PC-9 (cell line): ENCODE results near the gene BCL11A.

Source experiments
- EZH2 ChIP-seq: fragments of 200-600 bp; sonication (generic); IDR thresholded peaks from 2 replicates; pipeline ENCODE4 v1.8.0; 2017; ENCODE audit warnings: antibody characterized with exemption, low read depth
- TF ChIP-seq, protein P1 (sequence below): fragments of 200-600 bp; sonication (generic); conservative IDR thresholded peaks from 2 replicates; pipeline ENCODE4 v1.6.1; 2017; ENCODE audit warnings: mixed run types, antibody characterized with exemption, mild to moderate bottlenecking, moderate library complexity

GRCh38 chr2:60520151-60520876 is 33.1 kb downstream of the BCL11A start:
- TF ChIP-seq, protein P1, sequence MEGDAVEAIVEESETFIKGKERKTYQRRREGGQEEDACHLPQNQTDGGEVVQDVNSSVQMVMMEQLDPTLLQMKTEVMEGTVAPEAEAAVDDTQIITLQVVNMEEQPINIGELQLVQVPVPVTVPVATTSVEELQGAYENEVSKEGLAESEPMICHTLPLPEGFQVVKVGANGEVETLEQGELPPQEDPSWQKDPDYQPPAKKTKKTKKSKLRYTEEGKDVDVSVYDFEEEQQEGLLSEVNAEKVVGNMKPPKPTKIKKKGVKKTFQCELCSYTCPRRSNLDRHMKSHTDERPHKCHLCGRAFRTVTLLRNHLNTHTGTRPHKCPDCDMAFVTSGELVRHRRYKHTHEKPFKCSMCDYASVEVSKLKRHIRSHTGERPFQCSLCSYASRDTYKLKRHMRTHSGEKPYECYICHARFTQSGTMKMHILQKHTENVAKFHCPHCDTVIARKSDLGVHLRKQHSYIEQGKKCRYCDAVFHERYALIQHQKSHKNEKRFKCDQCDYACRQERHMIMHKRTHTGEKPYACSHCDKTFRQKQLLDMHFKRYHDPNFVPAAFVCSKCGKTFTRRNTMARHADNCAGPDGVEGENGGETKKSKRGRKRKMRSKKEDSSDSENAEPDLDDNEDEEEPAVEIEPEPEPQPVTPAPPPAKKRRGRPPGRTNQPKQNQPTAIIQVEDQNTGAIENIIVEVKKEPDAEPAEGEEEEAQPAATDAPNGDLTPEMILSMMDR: no peak
- no peak for TF ChIP-seq EZH2
